ENCODE results near the gene C19orf25. TPM values are rescaled to one million over a fixed set of nuclear protein-coding genes. Genes with fewer than 3 reads are reported as not detected.
A peak's percentile ranks its signal among the peaks of the same experiment; 100 is the strongest.
"Not testable (repeated sequence)": the region's sequence is repeated elsewhere in the genome, so short reads cannot be mapped to it uniquely, and the experiment has no call there.

C19orf25 gene
- total and polyA plus RNA-seq, 9 of the 15 experiments (the other 6 are each of a cell fraction or from before 2014, with no cell fraction given): 0.79 to 96.0 (median 36.1) TPM

GRCh38 chr19:1519802-1520201, 40.8 kb upstream of the C19orf25 start:
- WGBS (ENCODE audit: insufficient coverage, low coverage, missing lambda C conversion rate): 45% methylated on average over 8 of the region's 8 CpGs
- ATAC-seq; H4K20me1 ChIP-seq (replicated peaks; ENCODE audit: control insufficient read depth, insufficient read depth, low read length); H3K9me1 ChIP-seq (ENCODE audit: control insufficient read depth, insufficient read depth, low read length); in situ Hi-C loops (cut with MboI); DNase-seq (ENCODE audit: extremely low read depth in 1 of 4, low spot score in 3 of 4); H3K36me3 ChIP-seq (ENCODE audit: control insufficient read depth, insufficient read depth, low read length); intact Hi-C loops (cut with micrococcal nuclease); BruUV-seq (replicated peaks); H3K79me2 ChIP-seq (ENCODE audit: control insufficient read depth, insufficient read depth, low read length); H2AFZ ChIP-seq (ENCODE audit: low read depth, low read length); CTCF ChIA-PET (ENCODE audit: low intra/inter-chr PET ratio); H3K4me3 ChIP-seq; H3K27ac ChIP-seq (ENCODE audit: extremely low read depth, low read depth, low read length); FAIRE-seq; H3K9me3 ChIP-seq (replicated peaks; ENCODE audit: control insufficient read depth, insufficient read depth, low read depth, low read length); H3K4me2 ChIP-seq (ENCODE audit: insufficient read depth, low read length): not testable (repeated sequence)
- Histone ChIP-seq H3K27me3 (ENCODE audit: control insufficient read depth in 2 of 2, insufficient read depth in 2 of 2, low read length in 2 of 2) (peaks cover 7 to 14% of the 10 kb centered on the region in 2 experiments; a peak in 4 of 5 replicates), H3K9ac (ENCODE audit: insufficient read depth in 1 of 2, low read depth in 2 of 2, low read length in 2 of 2) (peak overlapping the region in 1 of 2 experiments; percentile 52; a peak in 1 of 4 replicates), H3K4me1 (replicated peaks in 1 of 2; ENCODE audit: control insufficient read depth in 2 of 2, insufficient read depth in 2 of 2, low read length in 2 of 2) (peaks cover 3 to 38% of the 10 kb centered on the region in 2 experiments; a peak in 3 of 5 replicates)
- TF ChIP-seq ZNF121 (CRISPR knock-in tag; conservative IDR thresholded peaks at IDR 0.05): peak; percentile 91
- TF ChIP-seq BCOR (IDR thresholded peaks at IDR 0.05): peak; percentile 24; the same call in 1 of the 2 replicates
- POLR2A ChIA-PET: interaction anchor here (1.0 kb wide), 1 partner anchor 8 kb away, joined by 4 read pairs; no protein-coding TSS in a partner anchor

GRCh38 chr19:1518471-1518870, 39.5 kb upstream of the C19orf25 start:
- Histone ChIP-seq H3K9me1 (ENCODE audit: control insufficient read depth, insufficient read depth, low read length) (no peaks in the 10 kb centered on the region), H3K36me3 (ENCODE audit: control insufficient read depth, insufficient read depth, low read length) (no peaks in the 10 kb centered on the region), H3K9me3 (replicated peaks; ENCODE audit: control insufficient read depth, insufficient read depth, low read depth, low read length) (peaks cover 3% of the 10 kb centered on the region), H3K27ac (ENCODE audit: extremely low read depth, low read depth, low read length) (no peak overlapping the region), H4K20me1 (replicated peaks; ENCODE audit: control insufficient read depth, insufficient read depth, low read length) (peaks cover 3% of the 10 kb centered on the region), H3K4me1 (replicated peaks in 1 of 2; ENCODE audit: control insufficient read depth in 2 of 2, insufficient read depth in 2 of 2, low read length in 2 of 2) (peaks cover 0 to 37% of the 10 kb centered on the region in 2 experiments; a peak in 3 of 5 replicates), H3K27me3 (ENCODE audit: control insufficient read depth in 2 of 2, insufficient read depth in 2 of 2, low read length in 2 of 2) (peaks cover 2 to 5% of the 10 kb centered on the region in 2 experiments; a peak in 2 of 5 replicates), H3K9ac (ENCODE audit: insufficient read depth in 1 of 2, low read depth in 2 of 2, low read length in 2 of 2) (no peak overlapping the region), H3K4me3 (no peak overlapping the region), H3K4me2 (ENCODE audit: insufficient read depth, low read length) (no peak overlapping the region), H2AFZ (ENCODE audit: low read depth, low read length) (no peak overlapping the region), H3K79me2 (ENCODE audit: control insufficient read depth, insufficient read depth, low read length) (no peaks in the 10 kb centered on the region)
- ChIA-PET POLR2A (interaction anchor here (0.6 to 1.1 kb wide), 2 partner anchors 9 to 74 kb away, joined by 4 read pairs; no protein-coding TSS in a partner anchor), CTCF (ENCODE audit: low intra/inter-chr PET ratio) (no interaction called here)
- WGBS (ENCODE audit: insufficient coverage, low coverage, missing lambda C conversion rate): 13% methylated on average over 4 of the region's 4 CpGs
- no peak for TF ChIP-seq SIN3B (IDR thresholded peaks at IDR 0.05; ENCODE audit: low read depth)
- TF ChIP-seq RBM25 (IDR thresholded peaks at IDR 0.05; ENCODE audit: low read depth, low read length, severe bottlenecking): peak; percentile 57
- no peak for TF ChIP-seq ZNF778 (CRISPR knock-in tag; IDR thresholded peaks at IDR 0.05)
- TF ChIP-seq FOXK2 (conservative IDR thresholded peaks at IDR 0.05 in 1 of 2, IDR thresholded peaks at IDR 0.05 in 1 of 2; ENCODE audit: low read depth in 2 of 2): no peak
- TF ChIP-seq POLR2G (IDR thresholded peaks at IDR 0.05; ENCODE audit: low read depth, low read length): no peak
- TF ChIP-seq BCOR (IDR thresholded peaks at IDR 0.05): 0 out of 2 replicates have a peak, but pooled peaks have one; percentile 43
- no peak for ATAC-seq
- intact Hi-C loops (cut with micrococcal nuclease): no loop called here
- FAIRE-seq: no peak
- in situ Hi-C loops (cut with MboI): no loop called here
- no peak for DNase-seq (ENCODE audit: extremely low read depth in 1 of 4, low spot score in 3 of 4)
- no TSS peak for BruUV-seq (replicated peaks)

Data from K562 (cell line).